ENCODE data around the gene NCK1.

Gene NCK1

GRCh38 chr3:136989781-136990524 is 127.9 kb downstream of the NCK1 start:
- no peak for DNase-seq

- DNase-seq = no peak
Observed at GRCh38 chr3:136990826-136991225, 128.8 kb downstream of the NCK1 start.

- DNase-seq = no peak
Observed at GRCh38 chr3:136992115-136992514, 130.1 kb downstream of the NCK1 start.

- no peak for DNase-seq
Observed at GRCh38 chr3:136994772-136995516, 132.9 kb downstream of the NCK1 start.

- no peak for DNase-seq
Observed at GRCh38 chr3:136995652-136996051, 133.6 kb downstream of the NCK1 start.

Data from NCI-H1417 (cell line).